GM12878 (cell line): Measurements from ENCODE around the gene THSD4. TPM values are rescaled to one million over a fixed set of nuclear protein-coding genes. Genes with fewer than 3 reads are reported as not detected.

Experiments used
- ATAC-seq: fragments of 200-7000 bp; cut with Tn5 transposase; 3 replicates; pipeline ENCODE4 v1.9.1; 2020; ENCODE audit warnings: mild to moderate bottlenecking, moderate library complexity
- BruUV-seq: library from RNA; stranded (reverse); fragments of 400-500 nt; replicated peaks from 2 replicates; lab custom pipeline; 2021; lab: Mats Ljungman, UMichigan
- CTCF ChIA-PET: fragments of 300-600 bp; sonication (Branson Sonifier 250); formaldehyde crosslinking; extraction: SDS; loops from one replicate; lab custom pipeline; 2021; ENCODE audit warnings: inconsistent platforms; lab: Yijun Ruan, JAX
- POLR2A ChIA-PET: fragments of 350-600 bp; formaldehyde crosslinking; extraction: SDS; loops from one replicate; lab custom pipeline; 2021; ENCODE audit warnings: inconsistent platforms; lab: Charles Lee
- RAD21 ChIA-PET: fragments of 300-600 bp; sonication (Branson Sonifier 250); formaldehyde crosslinking; loops from one replicate; lab custom pipeline; 2023; ENCODE audit warnings: antibody characterized with exemption; ENCODE audit not compliant: unreplicated experiment; lab: Charles Lee
- SMC1A ChIA-PET: fragments of 300-600 bp; sonication (Branson Sonifier 250); formaldehyde crosslinking; loops from one replicate; lab custom pipeline; 2023; ENCODE audit not compliant: unreplicated experiment, uncharacterized antibody; lab: Charles Lee
- DNase-seq: peaks from one replicate; pipeline ENCODE4 v3.0.0-alpha.2; 2011; ENCODE audit warnings: low read depth, low spot score
- FAIRE-seq: peaks from 3 replicates; lab custom pipeline; 2011; peaks lifted over from hg19 to GRCh38; lab: Jason Lieb, UNC
- H2AFZ ChIP-seq: 2 replicates; pipeline ENCODE4 v1.6.0; 2011; ENCODE audit warnings: low read depth, low read length, control low read depth; ENCODE audit not compliant: control insufficient read depth
- H3K27ac ChIP-seq: 2 replicates; pipeline ENCODE4 v1.5.1; 2011; ENCODE audit warnings: control low read depth; ENCODE audit not compliant: control insufficient read depth, insufficient read depth
- H3K27me3 ChIP-seq, 2 experiments: replicated peaks in 1 of 2; 2 replicates each; pipeline versions ENCODE4 v1.6.0 to v1.6.1; 2011; ENCODE audit warnings: low read length in 1 of 2; ENCODE audit not compliant: control insufficient read depth in 2 of 2, insufficient read depth in 2 of 2
- H3K36me3 ChIP-seq, 2 experiments: 2 replicates each; pipeline ENCODE4 v1.5.1; 2011; ENCODE audit warnings: low read length in 1 of 2; ENCODE audit not compliant: control insufficient read depth in 2 of 2, insufficient read depth in 2 of 2
- H3K4me1 ChIP-seq: 2 replicates; pipeline ENCODE4 v1.6.1; 2011; ENCODE audit warnings: mild to moderate bottlenecking, low read length, moderate library complexity, mixed read lengths; ENCODE audit not compliant: control insufficient read depth, insufficient read depth
- H3K4me2 ChIP-seq: 2 replicates; pipeline ENCODE4 v1.6.0; 2011; ENCODE audit warnings: control low read depth; ENCODE audit not compliant: control insufficient read depth, insufficient read depth
- H3K4me3 ChIP-seq: fragments of 200-600 bp; sonication (generic); 2 replicates; pipeline ENCODE4 v1.5.1; 2016
- H3K79me2 ChIP-seq: 2 replicates; pipeline ENCODE4 v1.6.0; 2011; ENCODE audit warnings: low read length; ENCODE audit not compliant: control insufficient read depth, insufficient read depth
- H3K9ac ChIP-seq: 2 replicates; pipeline ENCODE4 v1.8.0; 2011; ENCODE audit warnings: low read length, control low read depth, mixed read lengths; ENCODE audit not compliant: control insufficient read depth, insufficient read depth
- H3K9me3 ChIP-seq: replicated peaks from 3 replicates; pipeline ENCODE4 v1.5.1; 2011; ENCODE audit warnings: mild to moderate bottlenecking, low read length; ENCODE audit not compliant: control insufficient read depth, insufficient read depth
- H4K20me1 ChIP-seq: 2 replicates; pipeline ENCODE4 v1.6.0; 2011; ENCODE audit not compliant: control insufficient read depth, insufficient read depth
- CHD1 ChIP-seq: IDR thresholded peaks from 2 replicates; pipeline ENCODE4 v1.6.1; 2012; ENCODE audit warnings: low read depth, low read length, improper control_type of control experiment
- CREM ChIP-seq: IDR thresholded peaks from 2 replicates; pipeline ENCODE4 v1.6.1; 2014; ENCODE audit warnings: antibody characterized with exemption, low read depth
- ESRRA ChIP-seq: IDR thresholded peaks from 2 replicates; pipeline ENCODE4 v1.6.1; 2012; ENCODE audit warnings: mild to moderate bottlenecking, low read length, improper control_type of control experiment
- HCFC1 ChIP-seq: fragments of 150-350 bp; IDR thresholded peaks from 2 replicates; pipeline ENCODE4 v1.6.1; 2014; ENCODE audit warnings: low read length
- IRF4 ChIP-seq: IDR thresholded peaks from 2 replicates; pipeline ENCODE4 v1.6.1; 2011; ENCODE audit warnings: low read depth, low read length
- IRF5 ChIP-seq: fragments of 450-650 bp; IDR thresholded peaks from 2 replicates; pipeline ENCODE4 v1.6.1; 2017; ENCODE audit warnings: borderline replicate concordance
- LARP7 ChIP-seq: fragments of 450-650 bp; IDR thresholded peaks from 2 replicates; pipeline ENCODE4 v1.6.1; 2017; ENCODE audit warnings: mild to moderate bottlenecking
- MTA2 ChIP-seq: fragments of 450-650 bp; IDR thresholded peaks from 2 replicates; pipeline ENCODE4 v1.6.1; 2016; ENCODE audit warnings: low read depth, mild to moderate bottlenecking, moderate library complexity
- NRF1 ChIP-seq: conservative IDR thresholded peaks from 2 replicates; pipeline ENCODE4 v1.6.1; 2011; ENCODE audit warnings: mild to moderate bottlenecking, low read depth, low read length, improper control_type of control experiment
- RELA ChIP-seq: fragments of 450-650 bp; IDR thresholded peaks from 2 replicates; pipeline ENCODE4 v1.8.0; 2014; ENCODE audit warnings: borderline replicate concordance; ENCODE audit not compliant: partially characterized antibody
- SMAD5 ChIP-seq: IDR thresholded peaks from 2 replicates; pipeline ENCODE4 v1.6.1; 2016; ENCODE audit warnings: antibody characterized with exemption, low read depth
- SP1 ChIP-seq: IDR thresholded peaks from one replicate; pipeline ENCODE4 v1.6.1; 2011; ENCODE audit warnings: low read depth, low read length
- TCF3 ChIP-seq: IDR thresholded peaks from 2 replicates; pipeline ENCODE4 v1.6.1; 2012; ENCODE audit warnings: low read depth, mild to moderate bottlenecking, low read length, borderline replicate concordance; ENCODE audit not compliant: insufficient read depth
- ZBTB33 ChIP-seq: fragments of 450-650 bp; IDR thresholded peaks from 2 replicates; pipeline ENCODE4 v1.6.1; 2017; ENCODE audit warnings: mild to moderate bottlenecking
- whole genome bisulfite sequencing: methylation state at CpG from one replicate; pipeline ENCODE4 v1.1.6; 2016; ENCODE audit warnings: low lambda C conversion rate; ENCODE audit not compliant: insufficient replicate concordance, insufficient coverage; ENCODE audit errors: missing lambda C conversion rate; 5-methylcytosine and 5-hydroxymethylcytosine counted together
- in situ Hi-C: fragments of 300-500 bp; cut with MboI; formaldehyde crosslinking; loops from 9 replicates; pipeline ENCODE4 v1.14.3; 2018; ENCODE audit warnings: mixed read lengths
- intact Hi-C: fragments of 100-400 bp; cut with micrococcal nuclease; formaldehyde crosslinking; loops from one replicate; pipeline ENCODE4 v1.14.2; 2022; ENCODE audit not compliant: unreplicated experiment
- polyA plus RNA-seq, 11 experiments: library from polyadenylated mRNA; depleted of rRNA in 4 of 11; unstranded in 6 of 11; stranded (reverse) in 5 of 11; fragments of >200 nt; fragmentation: Nextera tagmentation in 4 of 11; fragmentation: Illumina TruSeq in 1 of 11; extraction: Ambion mirVana in 4 of 11; extraction: Trizol in 1 of 11; gene quantifications; 1 replicate in 1 of 11; 2 replicates in 10 of 11; pipeline versions ENCODE4 v1.2.1 to v1.2.3, GENCODE V29; 2011 to 2016; ENCODE audit warnings: inconsistent platforms in 2 of 11, missing spikeins in 2 of 11, low read depth in 1 of 11
- total RNA-seq, 4 experiments: library from RNA; depleted of rRNA in 3 of 4; stranded (reverse); fragments of >200 nt in 3 of 4; fragmentation: Illumina TruSeq in 1 of 4; extraction: Trizol in 1 of 4; gene quantifications; 2 replicates each; pipeline versions ENCODE4 v1.2.1 to v1.2.3, GENCODE V29; 2013 to 2021

Gene THSD4
- total and polyA plus RNA-seq, 10 of the 15 experiments (the other 5 are each of a cell fraction or from before 2014, with no cell fraction given) = 0.04 to 0.13 (median 0.05) TPM; not detected in 7

- no peak for FAIRE-seq
- intact Hi-C loops (no loop called here), in situ Hi-C loops (no loop called here)
- no TSS peak for BruUV-seq
- Histone ChIP-seq H3K27ac (no peak overlapping the region), H4K20me1 (no peaks in the 10 kb centered on the region), H3K9ac (no peak overlapping the region), H3K79me2 (no peaks in the 10 kb centered on the region), H3K4me1 (peaks cover 28% of the 10 kb centered on the region), H3K4me3 (no peak overlapping the region), H3K9me3 (no peaks in the 10 kb centered on the region; the same call in 2 of the 3 replicates), H3K27me3 (0 out of 4 replicates have a peak, but pooled peaks cover 0 to 1% of the 10 kb centered on the region in 2 experiments), H3K4me2 (no peak overlapping the region), H2AFZ (no peak overlapping the region), H3K36me3 (no peaks in the 10 kb centered on the region)
- ChIA-PET RAD21 (no interaction called here), SMC1A (no interaction called here), CTCF (no interaction called here), POLR2A (interaction anchor here (0.6 kb wide), 1 partner anchor 326 kb away, joined by 3 read pairs; no protein-coding TSS in a partner anchor)
- DNase-seq = no peak
- TF ChIP-seq LARP7 = no peak
- TF ChIP-seq CHD1 = no peak
- no peak for TF ChIP-seq SP1
- TF ChIP-seq SMAD5 = no peak
- no peak for TF ChIP-seq ESRRA
- no peak for TF ChIP-seq CREM
- no peak for TF ChIP-seq IRF4
- no peak for TF ChIP-seq IRF5
- no peak for TF ChIP-seq NRF1
- TF ChIP-seq RELA = no peak
- no peak for TF ChIP-seq HCFC1
- TF ChIP-seq MTA2 = no peak
- TF ChIP-seq TCF3 = no peak
- TF ChIP-seq ZBTB33 = no peak
- WGBS = 5% methylated on average over 4 of the region's 4 CpGs
- ATAC-seq = no peak
These were observed 357.3 kb downstream of the THSD4 start for GRCh38 chr15:71472566-71472965.
